ENCODE data around the gene DENND1A. TPM values are rescaled to one million over a fixed set of nuclear protein-coding genes. Genes with fewer than 3 reads are reported as not detected.

Gene DENND1A
- total RNA-seq, 1 experiment from 2014 or later, result 23.5 TPM

DNA sequence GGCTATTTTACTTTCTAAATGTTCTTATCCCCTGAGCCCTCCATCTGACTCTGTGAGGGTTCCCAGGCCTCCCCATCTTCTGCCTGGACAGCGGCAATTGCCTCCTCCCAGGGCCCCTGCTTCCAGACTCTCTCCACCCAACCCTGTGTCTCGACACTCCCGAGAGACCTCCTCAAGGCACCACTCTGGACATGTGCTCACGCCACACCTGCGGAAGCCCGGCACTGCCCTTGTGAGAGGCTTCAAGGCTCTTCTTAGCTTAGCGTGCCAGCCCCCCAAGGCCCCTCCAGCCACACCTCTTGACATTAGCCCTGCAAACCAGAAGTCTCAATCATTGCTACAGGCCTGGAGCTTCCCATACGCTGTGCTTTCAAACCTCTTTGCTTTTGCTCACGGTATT lies 449.8 kb downstream of the DENND1A start (continued):
- TF ChIP-seq AFF4 (CRISPR knock-in tag; IDR thresholded peaks at IDR 0.05; ENCODE audit: borderline replicate concordance) (no peak), JUN (CRISPR knock-in tag; IDR thresholded peaks at IDR 0.05) (no peak), NFE2L1 (CRISPR knock-in tag; IDR thresholded peaks at IDR 0.05) (no peak), ELF4 (CRISPR knock-in tag; IDR thresholded peaks at IDR 0.05; ENCODE audit: low read depth) (no peak), RELA (CRISPR knock-in tag; IDR thresholded peaks at IDR 0.05; ENCODE audit: borderline replicate concordance) (no peak), ZNF416 (CRISPR knock-in tag; IDR thresholded peaks at IDR 0.05) (no peak), GRHL2 (CRISPR knock-in tag; IDR thresholded peaks at IDR 0.05; ENCODE audit: insufficient replicate concordance, severe bottlenecking) (no peak), ZNF423 (CRISPR knock-in tag; IDR thresholded peaks at IDR 0.05) (no peak), MYBL2 (CRISPR knock-in tag; IDR thresholded peaks at IDR 0.05) (no peak), ATF2 (CRISPR knock-in tag; IDR thresholded peaks at IDR 0.05; ENCODE audit: borderline replicate concordance, low read depth) (no peak)

- Mint-ChIP-seq H3K36me3 (no peaks in the 10 kb centered on the region), H3K27me3 (ENCODE audit: low read depth) (no peaks in the 10 kb centered on the region), H3K27ac (no peak overlapping the region), H3K4me3 (no peak overlapping the region), H3K9me3 (no peaks in the 10 kb centered on the region), H3K4me1 (peaks cover 35% of the 10 kb centered on the region)
- ChIA-PET POLR2A (no interaction called here), CTCF (no interaction called here)
- ATAC-seq (no peak), DNase-seq (ENCODE audit: low spot score) (no peak)
- TF ChIP-seq IRF2 (CRISPR knock-in tag; IDR thresholded peaks at IDR 0.05; ENCODE audit: borderline replicate concordance, low read depth) (no peak), ETV6 (CRISPR knock-in tag; IDR thresholded peaks at IDR 0.05) (no peak), E2F1 (CRISPR knock-in tag; IDR thresholded peaks at IDR 0.05) (no peak), ZNF416 (CRISPR knock-in tag; IDR thresholded peaks at IDR 0.05) (no peak)
Observed at GRCh38 chr9:123478967-123479602, 450.8 kb downstream of the DENND1A start.

DNA sequence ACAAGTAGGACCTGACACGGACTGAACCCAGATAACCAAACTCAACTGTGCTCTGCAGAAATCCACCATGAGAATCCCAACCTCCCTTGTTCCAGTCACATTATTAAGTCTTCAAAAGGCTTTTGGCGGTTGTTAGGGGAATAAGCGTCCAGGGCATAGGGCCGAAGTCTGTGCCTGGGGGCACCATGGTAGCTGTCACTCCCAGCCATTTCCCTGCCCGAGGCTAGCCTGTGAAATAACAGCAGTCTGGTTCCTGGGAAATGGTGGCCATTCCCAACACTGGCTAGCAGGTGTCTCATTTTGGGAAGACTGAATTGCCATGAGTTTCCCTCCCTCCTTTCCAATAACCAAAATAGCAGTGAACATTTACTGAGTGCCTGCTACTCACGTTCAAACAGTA lies 451.8 kb downstream of the DENND1A start:
- Mint-ChIP-seq H3K4me1 (peaks cover 32% of the 10 kb centered on the region), H3K36me3 (no peaks in the 10 kb centered on the region), H3K27ac (no peak overlapping the region), H3K9me3 (no peaks in the 10 kb centered on the region), H3K27me3 (ENCODE audit: low read depth) (no peaks in the 10 kb centered on the region), H3K4me3 (no peak overlapping the region)
- DNase-seq (ENCODE audit: low spot score), result no peak
- ChIA-PET CTCF (no interaction called here), POLR2A (no interaction called here)
- ATAC-seq, result no peak
- TF ChIP-seq ZNF263 (CRISPR knock-in tag; IDR thresholded peaks at IDR 0.05; ENCODE audit: low read depth) (no peak), GABPB1 (CRISPR knock-in tag; IDR thresholded peaks at IDR 0.05) (no peak), TEAD1 (CRISPR knock-in tag; IDR thresholded peaks at IDR 0.05) (no peak), NR1H2 (CRISPR knock-in tag; IDR thresholded peaks at IDR 0.05) (no peak), KAT7 (CRISPR knock-in tag; IDR thresholded peaks at IDR 0.05; ENCODE audit: borderline replicate concordance) (no peak), AFF4 (CRISPR knock-in tag; IDR thresholded peaks at IDR 0.05; ENCODE audit: borderline replicate concordance) (no peak), ESRRA (CRISPR knock-in tag; IDR thresholded peaks at IDR 0.05; ENCODE audit: borderline replicate concordance) (no peak), RORB (CRISPR knock-in tag; IDR thresholded peaks at IDR 0.05) (no peak)
- TF ChIP-seq, protein P1, sequence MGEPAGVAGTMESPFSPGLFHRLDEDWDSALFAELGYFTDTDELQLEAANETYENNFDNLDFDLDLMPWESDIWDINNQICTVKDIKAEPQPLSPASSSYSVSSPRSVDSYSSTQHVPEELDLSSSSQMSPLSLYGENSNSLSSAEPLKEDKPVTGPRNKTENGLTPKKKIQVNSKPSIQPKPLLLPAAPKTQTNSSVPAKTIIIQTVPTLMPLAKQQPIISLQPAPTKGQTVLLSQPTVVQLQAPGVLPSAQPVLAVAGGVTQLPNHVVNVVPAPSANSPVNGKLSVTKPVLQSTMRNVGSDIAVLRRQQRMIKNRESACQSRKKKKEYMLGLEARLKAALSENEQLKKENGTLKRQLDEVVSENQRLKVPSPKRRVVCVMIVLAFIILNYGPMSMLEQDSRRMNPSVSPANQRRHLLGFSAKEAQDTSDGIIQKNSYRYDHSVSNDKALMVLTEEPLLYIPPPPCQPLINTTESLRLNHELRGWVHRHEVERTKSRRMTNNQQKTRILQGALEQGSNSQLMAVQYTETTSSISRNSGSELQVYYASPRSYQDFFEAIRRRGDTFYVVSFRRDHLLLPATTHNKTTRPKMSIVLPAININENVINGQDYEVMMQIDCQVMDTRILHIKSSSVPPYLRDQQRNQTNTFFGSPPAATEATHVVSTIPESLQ (CRISPR knock-in tag; IDR thresholded peaks at IDR 0.05), result no peak
